ENCODE results near the gene NDST4. TPM values are rescaled to one million over a fixed set of nuclear protein-coding genes. Genes with fewer than 3 reads are reported as not detected.
A peak's percentile ranks its signal among the peaks of the same experiment; 100 is the strongest.

Gene NDST4
- total and polyA plus RNA-seq, 4 donors = 0.65 TPM; not detected in 3

- H3K27ac ChIP-seq (ENCODE audit: low read depth in 1 of 2, low read length in 1 of 2) = no peak overlapping the region
- H3K9ac ChIP-seq (ENCODE audit: insufficient read depth in 1 of 2, low read length in 2 of 2) = no peak overlapping the region
- TF ChIP-seq CTCF (IDR thresholded peaks at IDR 0.05; ENCODE audit: control extremely low read depth, extremely low read depth) = no peak
- H3K36me3 ChIP-seq (ENCODE audit: control insufficient read depth in 4 of 4, insufficient read depth in 4 of 4, low read length in 4 of 4) = no peaks in the 10 kb centered on the region
- H3K4me3 ChIP-seq = no peak overlapping the region
- H3K27me3 ChIP-seq (ENCODE audit: control insufficient read depth in 3 of 3, insufficient read depth in 3 of 3, low read length in 2 of 3) = no peaks in the 10 kb centered on the region
- H3K4me1 ChIP-seq (ENCODE audit: control insufficient read depth in 5 of 5, insufficient read depth in 5 of 5, low read length in 5 of 5) = no peaks in the 10 kb centered on the region
- ATAC-seq (ENCODE audit: insufficient read depth, low FRiP score) = no peak
- DNase-seq = no peak
- H3K9me3 ChIP-seq (ENCODE audit: control insufficient read depth in 4 of 4, insufficient read depth in 3 of 4, low read length in 3 of 4) = no peaks in the 10 kb centered on the region
- WGBS, 2 donors = 69 to 90% methylated on average over 3 of the region's 3 CpGs
Measured at GRCh38 chr4:115101675-115102074, 11.7 kb downstream of the NDST4 start.

- no peak overlapping the region for H3K27ac ChIP-seq (ENCODE audit: low read depth in 1 of 2, low read length in 1 of 2)
- no peak overlapping the region for H3K9ac ChIP-seq (ENCODE audit: insufficient read depth in 1 of 2, low read length in 2 of 2)
- DNase-seq = peak in 2 of 3 donors; percentile 9 to 27
- H3K36me3 ChIP-seq (ENCODE audit: control insufficient read depth in 4 of 4, insufficient read depth in 4 of 4, low read length in 4 of 4) = no peaks in the 10 kb centered on the region
- no peak for ATAC-seq (ENCODE audit: insufficient read depth, low FRiP score)
- H3K9me3 ChIP-seq (ENCODE audit: control insufficient read depth in 4 of 4, insufficient read depth in 3 of 4, low read length in 3 of 4) = no peaks in the 10 kb centered on the region
- WGBS, 2 donors = 12 to 17% methylated on average over 4 of the region's 4 CpGs
- no peak for TF ChIP-seq CTCF (IDR thresholded peaks at IDR 0.05; ENCODE audit: control extremely low read depth, extremely low read depth)
- H3K27me3 ChIP-seq (ENCODE audit: control insufficient read depth in 3 of 3, insufficient read depth in 3 of 3, low read length in 2 of 3) = no peaks in the 10 kb centered on the region
- H3K4me3 ChIP-seq = no peak overlapping the region
- no peaks in the 10 kb centered on the region for H3K4me1 ChIP-seq (ENCODE audit: control insufficient read depth in 5 of 5, insufficient read depth in 5 of 5, low read length in 5 of 5)
Measured at GRCh38 chr4:115090483-115091075, 22.8 kb downstream of the NDST4 start.

- Histone ChIP-seq H3K9ac (ENCODE audit: insufficient read depth in 1 of 2, low read length in 2 of 2) (no peak overlapping the region), H3K27ac (ENCODE audit: low read depth in 1 of 2, low read length in 1 of 2) (no peak overlapping the region), H3K4me1 (ENCODE audit: control insufficient read depth in 5 of 5, insufficient read depth in 5 of 5, low read length in 5 of 5) (no peaks in the 10 kb centered on the region), H3K4me3 (no peak overlapping the region), H3K36me3 (ENCODE audit: control insufficient read depth in 4 of 4, insufficient read depth in 4 of 4, low read length in 4 of 4) (no peaks in the 10 kb centered on the region), H3K27me3 (ENCODE audit: control insufficient read depth in 3 of 3, insufficient read depth in 3 of 3, low read length in 2 of 3) (no peaks in the 10 kb centered on the region), H3K9me3 (ENCODE audit: control insufficient read depth in 4 of 4, insufficient read depth in 3 of 4, low read length in 3 of 4) (peaks cover 0 to 6% (median 0%) of the 10 kb centered on the region in 4 donors)
- WGBS, 2 donors = 75 to 79% methylated on average over 2 of the region's 2 CpGs
- DNase-seq (no peak), ATAC-seq (ENCODE audit: insufficient read depth, low FRiP score) (no peak)
- TF ChIP-seq CTCF (IDR thresholded peaks at IDR 0.05; ENCODE audit: control extremely low read depth, extremely low read depth) = no peak
Measured at GRCh38 chr4:115082633-115083032, 30.8 kb downstream of the NDST4 start.

- Histone ChIP-seq H3K27me3 (ENCODE audit: control insufficient read depth in 3 of 3, insufficient read depth in 3 of 3, low read length in 2 of 3) (no peaks in the 10 kb centered on the region), H3K36me3 (ENCODE audit: control insufficient read depth in 4 of 4, insufficient read depth in 4 of 4, low read length in 4 of 4) (no peaks in the 10 kb centered on the region), H3K9ac (ENCODE audit: insufficient read depth in 1 of 2, low read length in 2 of 2) (no peak overlapping the region), H3K9me3 (ENCODE audit: control insufficient read depth in 4 of 4, insufficient read depth in 3 of 4, low read length in 3 of 4) (peaks cover 0 to 7% (median 0%) of the 10 kb centered on the region in 4 donors), H3K4me1 (ENCODE audit: control insufficient read depth in 5 of 5, insufficient read depth in 5 of 5, low read length in 5 of 5) (no peaks in the 10 kb centered on the region), H3K27ac (ENCODE audit: low read depth in 1 of 2, low read length in 1 of 2) (no peak overlapping the region), H3K4me3 (no peak overlapping the region)
- no peak for TF ChIP-seq CTCF (IDR thresholded peaks at IDR 0.05; ENCODE audit: control extremely low read depth, extremely low read depth)
- ATAC-seq (ENCODE audit: insufficient read depth, low FRiP score) (no peak), DNase-seq (no peak)
- 84 to 86% methylated on average over 7 of the region's 7 CpGs for WGBS, 2 donors
Measured at GRCh38 chr4:115076691-115077090, 36.7 kb downstream of the NDST4 start.

All from lung (tissue), 12 donors.